ENCODE measurements around the gene LRMDA.

- TF ChIP-seq, protein P1, sequence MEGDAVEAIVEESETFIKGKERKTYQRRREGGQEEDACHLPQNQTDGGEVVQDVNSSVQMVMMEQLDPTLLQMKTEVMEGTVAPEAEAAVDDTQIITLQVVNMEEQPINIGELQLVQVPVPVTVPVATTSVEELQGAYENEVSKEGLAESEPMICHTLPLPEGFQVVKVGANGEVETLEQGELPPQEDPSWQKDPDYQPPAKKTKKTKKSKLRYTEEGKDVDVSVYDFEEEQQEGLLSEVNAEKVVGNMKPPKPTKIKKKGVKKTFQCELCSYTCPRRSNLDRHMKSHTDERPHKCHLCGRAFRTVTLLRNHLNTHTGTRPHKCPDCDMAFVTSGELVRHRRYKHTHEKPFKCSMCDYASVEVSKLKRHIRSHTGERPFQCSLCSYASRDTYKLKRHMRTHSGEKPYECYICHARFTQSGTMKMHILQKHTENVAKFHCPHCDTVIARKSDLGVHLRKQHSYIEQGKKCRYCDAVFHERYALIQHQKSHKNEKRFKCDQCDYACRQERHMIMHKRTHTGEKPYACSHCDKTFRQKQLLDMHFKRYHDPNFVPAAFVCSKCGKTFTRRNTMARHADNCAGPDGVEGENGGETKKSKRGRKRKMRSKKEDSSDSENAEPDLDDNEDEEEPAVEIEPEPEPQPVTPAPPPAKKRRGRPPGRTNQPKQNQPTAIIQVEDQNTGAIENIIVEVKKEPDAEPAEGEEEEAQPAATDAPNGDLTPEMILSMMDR (IDR thresholded peaks at IDR 0.05): no peak
- TF ChIP-seq POLR2A (IDR thresholded peaks at IDR 0.05): no peak
- TF ChIP-seq POLR2AphosphoS5 (IDR thresholded peaks at IDR 0.05): no peak
These were observed 161.6 kb downstream of the LRMDA start for GRCh38 chr10:75592791-75593643.
